Measurements from ENCODE around the gene GCNT2. TPM values are rescaled to one million over a fixed set of nuclear protein-coding genes. Genes with fewer than 3 reads are reported as not detected.
"Not testable (repeated sequence)": the region's sequence is repeated elsewhere in the genome, so short reads cannot be mapped to it uniquely, and the experiment has no call there.

GCNT2 gene
- total RNA-seq, 1 experiment from 2014 or later = 0.28 TPM

DNA sequence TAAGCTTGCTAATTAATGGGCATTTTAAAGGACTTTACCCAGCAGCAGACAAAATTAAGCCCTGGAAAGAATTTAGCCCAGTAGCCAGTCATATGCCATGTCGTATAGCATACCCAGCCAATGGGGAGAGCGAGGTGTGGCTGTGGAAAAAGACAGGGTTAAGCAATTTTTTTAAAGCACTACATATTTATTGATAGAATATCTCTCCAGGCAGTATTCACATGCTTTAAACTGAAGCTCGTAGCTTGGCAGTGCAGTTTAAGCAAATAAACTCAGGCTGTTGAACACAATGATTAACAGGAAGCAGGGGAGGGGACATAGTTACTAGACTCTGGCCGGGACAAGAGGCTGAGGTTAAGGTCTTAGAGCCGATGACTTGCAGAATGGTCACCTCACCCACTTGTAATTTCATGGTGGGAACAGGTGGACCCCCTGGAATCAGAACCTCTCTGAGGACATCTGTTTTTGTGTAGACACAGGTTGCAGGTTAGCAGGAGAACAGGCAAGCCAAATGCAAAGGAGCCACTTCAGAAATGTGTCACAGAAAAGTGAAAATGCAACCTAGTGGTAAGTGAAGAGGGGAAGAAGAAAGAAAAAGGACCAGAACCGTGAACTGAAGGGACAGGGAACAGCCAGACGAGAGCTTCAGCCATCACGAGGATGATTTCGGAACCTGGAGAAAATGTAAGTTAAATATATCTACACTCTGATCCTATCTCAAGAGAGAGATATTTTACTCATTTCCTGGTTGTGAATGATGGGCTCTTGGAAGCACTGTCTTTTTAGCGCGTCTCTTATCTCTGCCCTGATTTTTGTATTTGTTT is 7.2 kb downstream of the GCNT2 start:
- no peak for TF ChIP-seq EZH2 (IDR thresholded peaks at IDR 0.05; ENCODE audit: borderline replicate concordance, low read depth, low read length, poor library complexity, severe bottlenecking)
- TF ChIP-seq, protein P1, sequence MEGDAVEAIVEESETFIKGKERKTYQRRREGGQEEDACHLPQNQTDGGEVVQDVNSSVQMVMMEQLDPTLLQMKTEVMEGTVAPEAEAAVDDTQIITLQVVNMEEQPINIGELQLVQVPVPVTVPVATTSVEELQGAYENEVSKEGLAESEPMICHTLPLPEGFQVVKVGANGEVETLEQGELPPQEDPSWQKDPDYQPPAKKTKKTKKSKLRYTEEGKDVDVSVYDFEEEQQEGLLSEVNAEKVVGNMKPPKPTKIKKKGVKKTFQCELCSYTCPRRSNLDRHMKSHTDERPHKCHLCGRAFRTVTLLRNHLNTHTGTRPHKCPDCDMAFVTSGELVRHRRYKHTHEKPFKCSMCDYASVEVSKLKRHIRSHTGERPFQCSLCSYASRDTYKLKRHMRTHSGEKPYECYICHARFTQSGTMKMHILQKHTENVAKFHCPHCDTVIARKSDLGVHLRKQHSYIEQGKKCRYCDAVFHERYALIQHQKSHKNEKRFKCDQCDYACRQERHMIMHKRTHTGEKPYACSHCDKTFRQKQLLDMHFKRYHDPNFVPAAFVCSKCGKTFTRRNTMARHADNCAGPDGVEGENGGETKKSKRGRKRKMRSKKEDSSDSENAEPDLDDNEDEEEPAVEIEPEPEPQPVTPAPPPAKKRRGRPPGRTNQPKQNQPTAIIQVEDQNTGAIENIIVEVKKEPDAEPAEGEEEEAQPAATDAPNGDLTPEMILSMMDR (conservative IDR thresholded peaks at IDR 0.05; ENCODE audit: low read depth, low read length) = no peak
- Histone ChIP-seq H3K27me3 (replicated peaks; ENCODE audit: insufficient read depth, low read depth, low read length, poor library complexity) (no peaks in the 10 kb centered on the region), H3K27ac (ENCODE audit: low read depth, low read length, poor library complexity, severe bottlenecking) (no peak overlapping the region), H3K36me3 (ENCODE audit: insufficient read depth, low read length, poor library complexity, severe bottlenecking) (no peaks in the 10 kb centered on the region), H3K4me3 (ENCODE audit: low read depth, low read length, poor library complexity, severe bottlenecking) (no peak overlapping the region), H3K9me3 (ENCODE audit: low read depth, low read length, poor library complexity, severe bottlenecking) (no peaks in the 10 kb centered on the region), H3K4me1 (ENCODE audit: insufficient read depth, low read length, poor library complexity, severe bottlenecking) (no peaks in the 10 kb centered on the region)
- ChIA-PET POLR2A (ENCODE audit: low non-redundant PET) (no interaction called here), CTCF (no interaction called here)
- no peak for DNase-seq (ENCODE audit: low spot score)
- intact Hi-C loops (cut with micrococcal nuclease; ENCODE audit: unreplicated experiment) = no loop called here
- BruUV-seq (replicated peaks) = no TSS peak

DNA sequence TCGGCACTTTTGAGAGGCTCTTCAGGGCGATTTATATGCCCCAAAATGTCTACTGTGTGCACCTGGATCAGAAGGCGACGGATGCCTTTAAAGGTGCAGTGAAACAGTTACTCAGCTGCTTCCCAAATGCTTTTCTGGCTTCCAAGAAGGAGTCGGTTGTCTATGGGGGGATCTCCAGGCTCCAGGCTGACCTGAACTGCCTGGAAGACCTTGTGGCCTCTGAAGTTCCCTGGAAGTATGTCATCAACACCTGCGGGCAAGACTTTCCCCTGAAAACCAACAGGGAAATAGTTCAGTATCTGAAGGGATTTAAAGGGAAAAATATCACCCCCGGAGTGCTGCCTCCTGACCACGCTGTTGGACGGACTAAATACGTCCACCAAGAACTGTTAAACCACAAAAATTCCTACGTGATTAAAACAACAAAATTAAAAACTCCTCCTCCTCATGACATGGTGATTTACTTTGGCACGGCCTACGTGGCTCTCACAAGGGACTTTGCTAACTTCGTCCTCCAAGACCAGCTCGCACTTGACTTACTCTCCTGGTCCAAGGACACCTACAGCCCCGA is 8.2 kb downstream of the GCNT2 start:
- Histone ChIP-seq H3K27me3 (replicated peaks; ENCODE audit: insufficient read depth, low read depth, low read length, poor library complexity) (no peaks in the 10 kb centered on the region), H3K4me3 (ENCODE audit: low read depth, low read length, poor library complexity, severe bottlenecking) (no peak overlapping the region)
- POLR2A ChIA-PET (ENCODE audit: low non-redundant PET) = no interaction called here

DNA sequence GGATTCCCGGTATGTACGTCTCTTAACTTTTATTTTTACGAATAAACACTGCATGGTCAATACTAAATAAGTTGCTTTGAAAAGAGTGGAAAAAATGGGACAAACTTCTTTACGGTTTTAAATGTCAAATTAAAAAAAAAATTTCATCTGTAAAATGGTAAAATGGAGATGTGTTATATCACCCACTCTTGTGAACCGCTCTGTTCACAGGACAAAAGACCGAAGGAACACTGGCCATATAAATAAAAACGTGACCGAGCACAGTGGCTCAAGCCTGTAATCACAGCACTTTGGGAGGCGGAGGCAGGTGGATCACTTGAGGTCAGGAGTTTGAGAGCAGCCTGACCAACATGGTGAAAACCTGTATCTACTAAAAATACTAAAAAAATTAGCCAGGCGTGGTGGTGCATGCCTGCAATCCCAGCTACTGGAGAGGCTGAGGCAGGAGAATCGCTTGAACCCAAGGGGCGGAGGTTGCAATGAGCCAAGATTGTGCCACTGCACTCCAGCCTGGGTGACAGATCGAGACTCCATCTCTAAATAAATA is 8.8 kb downstream of the GCNT2 start:
- H3K4me1 ChIP-seq (ENCODE audit: insufficient read depth, low read length, poor library complexity, severe bottlenecking); H3K27me3 ChIP-seq (replicated peaks; ENCODE audit: insufficient read depth, low read depth, low read length, poor library complexity); CTCF ChIA-PET; H3K36me3 ChIP-seq (ENCODE audit: insufficient read depth, low read length, poor library complexity, severe bottlenecking); DNase-seq (ENCODE audit: low spot score); BruUV-seq (replicated peaks); H3K4me3 ChIP-seq (ENCODE audit: low read depth, low read length, poor library complexity, severe bottlenecking); intact Hi-C loops (cut with micrococcal nuclease; ENCODE audit: unreplicated experiment); H3K9me3 ChIP-seq (ENCODE audit: low read depth, low read length, poor library complexity, severe bottlenecking); POLR2A ChIA-PET (ENCODE audit: low non-redundant PET); H3K27ac ChIP-seq (ENCODE audit: low read depth, low read length, poor library complexity, severe bottlenecking): not testable (repeated sequence)

More for the DNA sequence above, 8.2 kb downstream of the GCNT2 start:
- H3K4me1 ChIP-seq (ENCODE audit: insufficient read depth, low read length, poor library complexity, severe bottlenecking) = no peaks in the 10 kb centered on the region
- no peak overlapping the region for H3K27ac ChIP-seq (ENCODE audit: low read depth, low read length, poor library complexity, severe bottlenecking)
- intact Hi-C loops (cut with micrococcal nuclease; ENCODE audit: unreplicated experiment) = no loop called here
- no peaks in the 10 kb centered on the region for H3K9me3 ChIP-seq (ENCODE audit: low read depth, low read length, poor library complexity, severe bottlenecking)
- no peak for DNase-seq (ENCODE audit: low spot score)
- BruUV-seq (replicated peaks) = no TSS peak
- H3K36me3 ChIP-seq (ENCODE audit: insufficient read depth, low read length, poor library complexity, severe bottlenecking) = no peaks in the 10 kb centered on the region
- CTCF ChIA-PET = no interaction called here
- TF ChIP-seq, protein P1 (conservative IDR thresholded peaks at IDR 0.05; ENCODE audit: low read depth, low read length) = no peak
- no peak for TF ChIP-seq EZH2 (IDR thresholded peaks at IDR 0.05; ENCODE audit: borderline replicate concordance, low read depth, low read length, poor library complexity, severe bottlenecking)
